NCI-H510A (cell line): ENCODE results near the gene OR52D1.

Experiments
- DNase-seq: peaks from one replicate; lab custom pipeline; 2025; lab: John Stamatoyannopoulos, UW

Gene OR52D1

DNA sequence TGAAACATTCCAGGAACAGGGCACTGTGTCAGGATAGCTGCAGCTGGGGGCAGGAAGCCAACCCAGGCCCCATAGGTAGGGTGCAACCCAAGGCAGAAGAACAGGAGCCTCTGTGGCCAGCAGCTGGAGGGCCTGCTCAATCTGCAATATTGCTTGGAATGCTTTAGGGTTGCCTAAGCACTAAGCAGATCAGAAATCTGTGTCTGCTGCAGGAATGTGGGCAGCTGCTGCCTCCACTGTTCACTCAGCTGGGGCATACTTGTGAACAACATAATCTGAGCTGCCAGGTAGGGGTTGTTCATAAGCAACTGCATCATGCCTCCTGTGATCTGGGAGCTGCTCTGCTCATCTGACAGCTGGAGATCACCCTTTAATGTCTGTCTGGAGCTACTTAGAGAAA, 26.4 kb downstream of the OR52D1 start:
- DNase-seq: no peak

DNA sequence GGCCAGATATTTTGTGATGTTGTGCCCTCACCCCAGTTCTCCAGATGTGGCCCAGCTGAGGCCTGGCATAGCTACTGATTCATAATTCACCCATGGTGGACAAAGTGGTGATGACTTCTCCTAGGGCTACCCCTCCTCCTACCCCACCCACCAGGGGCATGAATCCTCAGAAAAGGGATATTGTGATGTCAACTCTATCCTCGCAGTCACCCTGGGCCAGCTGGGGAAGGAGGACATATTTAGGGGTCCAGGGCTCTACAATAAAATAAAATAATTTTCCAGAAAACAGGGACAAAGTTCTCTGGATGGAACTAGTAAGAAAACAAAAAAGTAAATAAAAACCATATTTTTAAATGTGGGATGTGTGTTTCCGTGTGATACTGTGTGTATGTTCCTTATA, 28.1 kb downstream of the OR52D1 start, which contains the start of gene UBQLNL:
UBQLNL (minus strand) TSS at position 101 of the 400 bp plus-strand sequence. CDS start 258 bp downstream, outside the sequence.
- DNase-seq: no peak

- no peak for DNase-seq
These were observed 33.1 kb downstream of the OR52D1 start for GRCh38 chr11:5521540-5521939.

DNA sequence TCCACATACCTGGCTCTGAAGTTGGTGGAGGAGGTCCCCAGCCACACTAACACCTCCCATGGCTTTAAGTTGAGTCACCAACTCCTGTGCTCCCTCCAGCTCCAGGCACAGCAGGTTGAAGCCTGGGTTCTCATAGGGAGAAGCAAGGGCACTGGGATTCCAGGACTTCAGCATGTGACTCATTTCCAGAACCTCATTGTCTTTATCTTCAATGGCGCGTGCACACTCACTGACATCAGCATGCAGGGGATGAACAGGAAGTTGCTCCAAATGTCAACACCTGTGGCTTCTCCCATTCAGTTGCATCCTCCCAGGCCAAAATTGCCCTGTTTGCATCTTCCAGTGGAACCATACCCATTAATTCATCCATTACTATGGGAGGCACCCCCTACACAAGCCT, 33.8 kb downstream of the OR52D1 start:
- no peak for DNase-seq

GRCh38 chr11:5524756-5525155, 36.3 kb downstream of the OR52D1 start:
- peak; percentile 12 for DNase-seq

- no peak for DNase-seq
These were observed 39.2 kb downstream of the OR52D1 start for GRCh38 chr11:5527716-5528115.

GRCh38 chr11:5528495-5528894, 40.0 kb downstream of the OR52D1 start:
- DNase-seq: no peak

- DNase-seq: no peak
These were observed 42.8 kb downstream of the OR52D1 start for GRCh38 chr11:5531053-5531831.

GRCh38 chr11:5534046-5534445, 45.6 kb downstream of the OR52D1 start:
- no peak for DNase-seq

GRCh38 chr11:5536482-5536881, 48.0 kb downstream of the OR52D1 start:
- DNase-seq: no peak
